ENCODE results near the gene RAPH1.

RAPH1 gene

DNA sequence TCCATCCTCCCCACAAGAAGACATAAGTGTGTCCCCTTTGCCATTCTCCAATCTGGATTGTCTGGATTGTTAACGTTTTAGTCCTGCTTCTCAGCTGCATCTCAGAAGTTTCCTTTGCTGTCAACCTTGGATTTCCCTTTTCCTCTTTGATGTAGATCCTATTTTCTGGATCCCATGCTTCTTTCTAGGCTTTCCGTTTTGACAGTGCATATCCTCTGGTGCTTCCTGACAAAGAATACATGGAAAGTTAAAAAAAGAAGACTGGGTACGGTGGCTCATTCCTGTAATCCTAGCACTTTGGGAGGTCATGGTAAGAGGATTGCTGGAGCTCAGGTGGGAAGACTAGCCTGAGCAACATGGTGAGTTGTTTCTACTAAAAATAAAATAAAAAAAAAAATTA is 180.1 kb downstream of the RAPH1 start:
- no peak overlapping the region for H3K4me3 ChIP-seq (ENCODE audit: low read depth, low read length)
- ChIA-PET CTCF (no interaction called here), POLR2A (no interaction called here)
- H3K9me3 ChIP-seq (ENCODE audit: control insufficient read depth, insufficient read depth, low read depth, low read length) = no peaks in the 10 kb centered on the region
- H3K27ac ChIP-seq (ENCODE audit: extremely low read depth, low read depth, low read length) = no peak overlapping the region
- peaks cover 0 to 4% of the 10 kb centered on the region in 2 experiments; a peak in 2 of 3 replicates for H3K36me3 ChIP-seq (ENCODE audit: control insufficient read depth in 2 of 2, insufficient read depth in 1 of 2, low read length in 2 of 2)
- no peak for TF ChIP-seq ZNF324 (tag by site-specific recombination; IDR thresholded peaks at IDR 0.05)
- no peak for TF ChIP-seq ZNF529 (tag by site-specific recombination; IDR thresholded peaks at IDR 0.05; ENCODE audit: insufficient replicate concordance)
- TF ChIP-seq, protein P1, sequence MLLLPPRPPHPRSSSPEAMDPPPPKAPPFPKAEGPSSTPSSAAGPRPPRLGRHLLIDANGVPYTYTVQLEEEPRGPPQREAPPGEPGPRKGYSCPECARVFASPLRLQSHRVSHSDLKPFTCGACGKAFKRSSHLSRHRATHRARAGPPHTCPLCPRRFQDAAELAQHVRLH (tag by site-specific recombination; IDR thresholded peaks at IDR 0.05) = no peak
- TF ChIP-seq ZNF184 (tag by site-specific recombination; IDR thresholded peaks at IDR 0.05) = no peak
- no peak for TF ChIP-seq ZNF560 (tag by site-specific recombination; IDR thresholded peaks at IDR 0.05; ENCODE audit: borderline replicate concordance)
- TF ChIP-seq ZNF214 (tag by site-specific recombination; IDR thresholded peaks at IDR 0.05; ENCODE audit: borderline replicate concordance) = no peak
- no peak for TF ChIP-seq ZNF785 (tag by site-specific recombination; IDR thresholded peaks at IDR 0.05)
- no peak for TF ChIP-seq ZNF416 (tag by site-specific recombination; IDR thresholded peaks at IDR 0.05)
- H3K4me1 ChIP-seq (ENCODE audit: control insufficient read depth, insufficient read depth, low read length) = peaks cover 5% of the 10 kb centered on the region

DNA sequence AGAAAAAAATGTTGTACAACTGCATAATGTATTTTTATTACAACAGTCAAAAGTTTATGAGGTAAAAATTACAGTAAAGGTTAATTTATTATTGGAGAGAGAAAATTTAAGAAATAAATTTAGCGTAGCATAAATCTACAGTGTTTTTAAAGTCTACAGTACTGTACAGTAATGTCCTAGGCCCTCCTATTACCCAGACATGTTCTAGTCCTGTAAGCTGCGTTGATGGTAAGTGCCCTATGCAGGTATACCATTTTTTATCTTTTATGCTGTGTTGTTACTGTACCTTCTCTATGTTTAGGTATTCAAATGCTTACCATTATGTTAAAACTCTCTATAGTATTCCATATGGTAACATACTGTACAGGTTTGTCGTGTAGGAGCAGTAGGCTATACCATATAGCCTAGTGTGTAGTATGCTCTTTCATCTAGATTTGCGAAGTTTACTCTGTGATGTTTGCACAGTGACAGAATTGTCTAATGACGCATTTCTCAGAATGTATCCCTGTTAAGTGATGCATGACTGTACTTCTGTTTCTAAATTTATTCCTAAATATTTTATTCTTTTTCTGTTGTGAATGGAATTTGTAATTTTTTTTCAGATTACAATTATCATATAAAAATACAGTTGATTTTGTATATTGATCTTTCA is 182.4 kb downstream of the RAPH1 start:
- peaks cover 3 to 4% of the 10 kb centered on the region in 2 experiments; a peak in 2 of 3 replicates for H3K36me3 ChIP-seq (ENCODE audit: control insufficient read depth in 2 of 2, insufficient read depth in 1 of 2, low read length in 2 of 2)
- H3K27ac ChIP-seq (ENCODE audit: extremely low read depth, low read depth, low read length) = no peak overlapping the region
- no peak overlapping the region for H3K4me3 ChIP-seq (ENCODE audit: low read depth, low read length)
- no peaks in the 10 kb centered on the region for H3K9me3 ChIP-seq (ENCODE audit: control insufficient read depth, insufficient read depth, low read depth, low read length)
- H3K4me1 ChIP-seq (ENCODE audit: control insufficient read depth, insufficient read depth, low read length) = peaks cover 5% of the 10 kb centered on the region
- CTCF ChIA-PET = no interaction called here
- TF ChIP-seq ZNF629 (tag by site-specific recombination; IDR thresholded peaks at IDR 0.05) = peak; percentile 45; the same call in 1 of the 2 replicates
- TF ChIP-seq HOXA7 (CRISPR knock-in tag; IDR thresholded peaks at IDR 0.05; ENCODE audit: borderline replicate concordance) = no peak
- no peak for TF ChIP-seq GLIS2 (tag by site-specific recombination; IDR thresholded peaks at IDR 0.05)
- TF ChIP-seq, protein P2, sequence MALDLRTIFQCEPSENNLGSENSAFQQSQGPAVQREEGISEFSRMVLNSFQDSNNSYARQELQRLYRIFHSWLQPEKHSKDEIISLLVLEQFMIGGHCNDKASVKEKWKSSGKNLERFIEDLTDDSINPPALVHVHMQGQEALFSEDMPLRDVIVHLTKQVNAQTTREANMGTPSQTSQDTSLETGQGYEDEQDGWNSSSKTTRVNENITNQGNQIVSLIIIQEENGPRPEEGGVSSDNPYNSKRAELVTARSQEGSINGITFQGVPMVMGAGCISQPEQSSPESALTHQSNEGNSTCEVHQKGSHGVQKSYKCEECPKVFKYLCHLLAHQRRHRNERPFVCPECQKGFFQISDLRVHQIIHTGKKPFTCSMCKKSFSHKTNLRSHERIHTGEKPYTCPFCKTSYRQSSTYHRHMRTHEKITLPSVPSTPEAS (tag by site-specific recombination; IDR thresholded peaks at IDR 0.05) = no peak
- TF ChIP-seq, protein P3, sequence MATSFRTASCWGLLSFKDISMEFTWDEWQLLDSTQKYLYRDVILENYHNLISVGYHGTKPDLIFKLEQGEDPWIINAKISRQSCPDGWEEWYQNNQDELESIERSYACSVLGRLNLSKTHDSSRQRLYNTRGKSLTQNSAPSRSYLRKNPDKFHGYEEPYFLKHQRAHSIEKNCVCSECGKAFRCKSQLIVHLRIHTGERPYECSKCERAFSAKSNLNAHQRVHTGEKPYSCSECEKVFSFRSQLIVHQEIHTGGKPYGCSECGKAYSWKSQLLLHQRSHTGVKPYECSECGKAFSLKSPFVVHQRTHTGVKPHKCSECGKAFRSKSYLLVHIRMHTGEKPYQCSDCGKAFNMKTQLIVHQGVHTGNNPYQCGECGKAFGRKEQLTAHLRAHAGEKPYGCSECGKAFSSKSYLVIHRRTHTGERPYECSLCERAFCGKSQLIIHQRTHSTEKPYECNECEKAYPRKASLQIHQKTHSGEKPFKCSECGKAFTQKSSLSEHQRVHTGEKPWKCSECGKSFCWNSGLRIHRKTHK (tag by site-specific recombination; IDR thresholded peaks at IDR 0.05) = no peak
- TF ChIP-seq ZNF112 (tag by site-specific recombination; IDR thresholded peaks at IDR 0.05) = no peak
- POLR2A ChIA-PET = no interaction called here

DNA sequence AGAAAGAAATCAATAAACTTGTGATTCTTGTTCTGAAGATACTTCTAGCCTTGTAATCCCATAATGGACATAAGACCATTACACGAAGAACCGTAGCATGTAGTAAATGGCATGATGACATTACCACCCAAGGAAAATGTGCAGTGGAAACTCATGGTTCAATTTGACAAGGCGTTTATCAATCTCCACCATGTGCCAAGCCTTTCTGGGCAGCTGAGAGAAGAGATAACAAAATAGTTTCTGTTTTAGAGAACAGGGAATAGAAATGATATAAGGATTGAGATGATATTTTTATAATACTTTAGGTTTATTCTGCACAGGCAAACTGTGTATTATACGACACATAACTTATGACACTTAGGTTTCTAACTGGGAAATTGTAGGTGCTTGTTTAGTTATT is 187.7 kb downstream of the RAPH1 start:
- ChIA-PET POLR2A (no interaction called here), CTCF (no interaction called here)
- no peak overlapping the region for H3K4me3 ChIP-seq (ENCODE audit: low read depth, low read length)
- H3K27ac ChIP-seq (ENCODE audit: extremely low read depth, low read depth, low read length) = no peak overlapping the region
- peaks cover 3 to 10% of the 10 kb centered on the region in 2 experiments; a peak in 2 of 3 replicates for H3K36me3 ChIP-seq (ENCODE audit: control insufficient read depth in 2 of 2, insufficient read depth in 1 of 2, low read length in 2 of 2)
- H3K4me1 ChIP-seq (ENCODE audit: control insufficient read depth, insufficient read depth, low read length) = no peaks in the 10 kb centered on the region
- H3K9me3 ChIP-seq (ENCODE audit: control insufficient read depth, insufficient read depth, low read depth, low read length) = no peaks in the 10 kb centered on the region
- no peak for TF ChIP-seq ZNF792 (tag by site-specific recombination; IDR thresholded peaks at IDR 0.05)
- no peak for TF ChIP-seq SCRT2 (tag by site-specific recombination; IDR thresholded peaks at IDR 0.05)
- TF ChIP-seq MZF1 (tag by site-specific recombination; IDR thresholded peaks at IDR 0.05; ENCODE audit: borderline replicate concordance) = no peak
- no peak for TF ChIP-seq ZNF610 (tag by site-specific recombination; IDR thresholded peaks at IDR 0.05; ENCODE audit: borderline replicate concordance)
- TF ChIP-seq ZNF354C (tag by site-specific recombination; IDR thresholded peaks at IDR 0.05; ENCODE audit: borderline replicate concordance, low read depth) = no peak
- no peak for TF ChIP-seq ZNF266 (tag by site-specific recombination; IDR thresholded peaks at IDR 0.05; ENCODE audit: low read depth)
- TF ChIP-seq ZNF473 (tag by site-specific recombination; IDR thresholded peaks at IDR 0.05) = no peak
- TF ChIP-seq KLF10 (tag by site-specific recombination; IDR thresholded peaks at IDR 0.05) = no peak

All from HEK293 (cell line).